SK-N-SH (cell line): Measurements from ENCODE around the gene LDHD. TPM values are rescaled to one million over a fixed set of nuclear protein-coding genes. Genes with fewer than 3 reads are reported as not detected.

Experiments
- CTCF ChIA-PET: fragments of 300-600, 350-600 bp; formaldehyde crosslinking; extraction: SDS; loops from one replicate; lab custom pipeline; 2021; lab: Yijun Ruan, JAX
- POLR2A ChIA-PET: fragments of 350-600 bp; sonication (Branson Sonifier 250); formaldehyde crosslinking; extraction: SDS; loops from one replicate; lab custom pipeline; 2020; ENCODE audit warnings: antibody characterized with exemption, inconsistent platforms; lab: Yijun Ruan, JAX
- DNase-seq: peaks from one replicate; pipeline ENCODE4 v3.0.0; 2012
- H2AFZ ChIP-seq: fragments of 200-600 bp; sonication (generic); 2 replicates; pipeline ENCODE4 v1.8.1; 2016; ENCODE audit warnings: antibody characterized with exemption, mild to moderate bottlenecking, low read depth
- H3F3A ChIP-seq: fragments of 200-600 bp; sonication (generic); replicated peaks from 2 replicates; pipeline ENCODE3; 2016; ENCODE audit warnings: antibody characterized with exemption, mild to moderate bottlenecking; ENCODE audit not compliant: insufficient read depth
- H3K27ac ChIP-seq, 2 experiments: fragments of 200-500 bp in 1 of 2; fragments of 200-600 bp in 1 of 2; sonication (Bioruptor generic) in 1 of 2; sonication (generic), shearing (Covaris generic) in 1 of 2; 2 replicates each; pipeline versions ENCODE4 v1.5.1 to v1.6.1; 2014 to 2016; ENCODE audit warnings: low read depth in 2 of 2, inconsistent platforms in 1 of 2, low read length in 1 of 2, mild to moderate bottlenecking in 1 of 2, mixed read lengths in 1 of 2
- H3K27me3 ChIP-seq: fragments of 200-600 bp; sonication (generic), shearing (Covaris generic); 2 replicates; pipeline ENCODE4 v1.6.1; 2016; ENCODE audit warnings: mixed run types; ENCODE audit not compliant: insufficient read depth
- H3K36me3 ChIP-seq, 2 experiments: fragments of 200-500 bp in 1 of 2; fragments of 200-600 bp in 1 of 2; sonication (Bioruptor generic) in 1 of 2; sonication (generic) in 1 of 2; replicated peaks in 1 of 2; 2 replicates each; pipeline versions ENCODE3 to v1.5.1; 2014 to 2016; ENCODE audit warnings: low read length in 1 of 2, mild to moderate bottlenecking in 1 of 2; ENCODE audit not compliant: insufficient read depth in 2 of 2, control insufficient read depth in 1 of 2
- H3K4me1 ChIP-seq, 2 experiments: fragments of 200-500 bp in 1 of 2; fragments of 200-600 bp in 1 of 2; sonication (Bioruptor generic) in 1 of 2; sonication (generic), shearing (Covaris generic) in 1 of 2; 2 replicates each; pipeline versions ENCODE4 v1.5.1 to v1.6.1; 2014 to 2016; ENCODE audit warnings: low read depth in 1 of 2, low read length in 1 of 2, mixed run types in 1 of 2; ENCODE audit not compliant: insufficient read depth in 2 of 2, control insufficient read depth in 1 of 2
- H3K4me2 ChIP-seq: fragments of 200-600 bp; sonication (generic), shearing (Covaris generic); 2 replicates; pipeline ENCODE4 v1.6.1; 2017; ENCODE audit warnings: mixed run types
- H3K4me3 ChIP-seq, 2 experiments: fragments of 200-500 bp in 1 of 2; fragments of 200-600 bp in 1 of 2; sonication (Bioruptor generic) in 1 of 2; sonication (generic), shearing (Covaris generic) in 1 of 2; 2 replicates each; pipeline versions ENCODE4 v1.5.1 to v1.8.1; 2014 to 2016; ENCODE audit warnings: low read depth in 2 of 2, inconsistent platforms in 1 of 2, low read length in 1 of 2, mild to moderate bottlenecking in 1 of 2, mixed read lengths in 1 of 2, moderate library complexity in 1 of 2
- H3K79me2 ChIP-seq: fragments of 200-600 bp; sonication (generic); 2 replicates; pipeline ENCODE4 v1.8.1; 2017; ENCODE audit warnings: mild to moderate bottlenecking; ENCODE audit not compliant: insufficient read depth
- H3K9ac ChIP-seq: fragments of 200-600 bp; sonication (generic); 2 replicates; pipeline ENCODE4 v1.6.1; 2017; ENCODE audit warnings: mixed run types
- H3K9me2 ChIP-seq: fragments of 200-600 bp; sonication (generic); 2 replicates; pipeline ENCODE4 v1.6.1; 2017; ENCODE audit warnings: mixed run types
- H3K9me3 ChIP-seq: fragments of 200-600 bp; sonication (generic); 2 replicates; pipeline ENCODE4 v1.6.1; 2017; ENCODE audit warnings: mixed run types, mild to moderate bottlenecking, moderate library complexity
- H4K20me1 ChIP-seq: fragments of 200-600 bp; sonication (generic); 2 replicates; pipeline ENCODE4 v1.6.1; 2017; ENCODE audit warnings: mild to moderate bottlenecking, mixed run types; ENCODE audit not compliant: insufficient read depth
- CHD2 ChIP-seq: fragments of 150-350 bp; IDR thresholded peaks from 2 replicates; pipeline ENCODE4 v1.6.1; 2018; ENCODE audit warnings: low read length; ENCODE audit not compliant: partially characterized antibody
- ELF1 ChIP-seq: IDR thresholded peaks from 2 replicates; pipeline ENCODE4 v1.4.0; 2012
- GABPA ChIP-seq: IDR thresholded peaks from 2 replicates; pipeline ENCODE4 v1.4.0; 2012; ENCODE audit warnings: low read depth, mild to moderate bottlenecking
- GATA2 ChIP-seq: sonication (generic); formaldehyde crosslinking; IDR thresholded peaks from 2 replicates; pipeline ENCODE4 v1.5.0; 2020; ENCODE audit warnings: mild to moderate bottlenecking, missing genetic modification reagents
- IRF3 ChIP-seq: fragments of 150-350 bp; IDR thresholded peaks from 2 replicates; pipeline ENCODE4 v1.6.1; 2016; ENCODE audit warnings: mild to moderate bottlenecking, low read depth, low read length
- MAX ChIP-seq: IDR thresholded peaks from 2 replicates; pipeline ENCODE4 v1.4.0; 2012; ENCODE audit warnings: low read depth
- REST ChIP-seq: IDR thresholded peaks from 2 replicates; pipeline ENCODE4 v1.6.1; 2012; ENCODE audit warnings: mild to moderate bottlenecking, low read depth, low read length, moderate library complexity
- RXRA ChIP-seq: IDR thresholded peaks from 2 replicates; pipeline ENCODE4 v1.4.0; 2012; ENCODE audit warnings: low read depth, mild to moderate bottlenecking, borderline replicate concordance
- TAF1 ChIP-seq: IDR thresholded peaks from 2 replicates; pipeline ENCODE4 v1.6.1; 2012; ENCODE audit warnings: low read depth, mild to moderate bottlenecking, low read length, moderate library complexity, borderline replicate concordance
- TEAD4 ChIP-seq: IDR thresholded peaks from 2 replicates; pipeline ENCODE4 v1.4.0; 2012; ENCODE audit warnings: mild to moderate bottlenecking, borderline replicate concordance; ENCODE audit not compliant: insufficient read depth
- ZBTB33 ChIP-seq: IDR thresholded peaks from 2 replicates; pipeline ENCODE4 v1.4.0; 2012; ENCODE audit warnings: low read depth, borderline replicate concordance
- WGBS: methylation state at CpG from one replicate; pipeline ENCODE4 v1.1.6; 2017; ENCODE audit warnings: low lambda C conversion rate; 5-methylcytosine and 5-hydroxymethylcytosine counted together
- polyA plus RNA-seq, 3 experiments: library from polyadenylated mRNA; depleted of rRNA; stranded (reverse); fragments of >200 nt; gene quantifications; 2 replicates each; pipeline ENCODE4 v1.2.3, GENCODE V29; 2012

LDHD gene
- polyA plus RNA-seq, 1 of the 3 experiments (the other 2 are of a cell fraction) = 0.53 TPM

DNA sequence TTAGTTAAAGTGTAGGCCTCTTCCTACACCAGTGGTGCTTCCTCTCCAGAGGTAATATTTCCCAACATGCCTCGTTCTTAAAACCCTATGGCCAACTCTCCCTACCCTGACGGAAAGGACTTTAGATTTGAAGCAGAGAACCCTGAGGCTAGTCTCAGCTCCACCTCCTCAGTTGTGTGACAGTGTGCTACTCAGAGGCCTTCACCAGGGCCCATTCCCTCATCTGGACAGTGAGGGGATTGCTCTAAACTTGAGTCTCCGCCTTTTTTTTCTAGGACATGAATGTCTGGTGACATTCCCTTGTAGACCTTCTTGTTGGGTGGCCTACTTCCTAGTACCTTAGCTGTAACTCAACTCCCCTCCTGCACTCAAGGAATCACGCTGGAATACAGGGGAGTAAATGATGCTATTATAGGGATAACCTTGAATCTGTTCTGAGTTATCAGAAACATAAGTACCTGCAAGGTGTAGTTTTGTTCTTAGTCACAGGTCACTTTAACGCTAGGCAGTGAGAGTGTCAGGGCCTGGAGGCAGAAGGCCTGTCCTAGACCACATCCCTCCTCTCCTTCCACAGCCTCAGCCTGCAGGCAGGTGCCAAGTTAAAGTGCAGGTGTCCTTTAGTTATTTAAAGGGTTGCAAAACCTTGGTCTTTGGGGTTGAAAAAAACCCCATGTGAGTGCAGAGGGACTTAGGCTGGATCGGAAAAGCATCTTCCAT lies 26.9 kb downstream of the LDHD start (continued):
- TF ChIP-seq REST (no peak), GABPA (no peak), ELF1 (no peak), CHD2 (no peak), TAF1 (no peak)

GRCh38 chr16:75088934-75089333 lies 27.6 kb downstream of the LDHD start:
- no peaks in the 10 kb centered on the region for H3K9me2 ChIP-seq
- H3K4me1 ChIP-seq = peaks cover 13 to 31% of the 10 kb centered on the region in 2 experiments; a peak in 3 of 4 replicates
- H3K79me2 ChIP-seq = peaks cover 61% of the 10 kb centered on the region
- TF ChIP-seq TEAD4 = no peak
- no peak for TF ChIP-seq IRF3
- no peak for TF ChIP-seq GATA2 (CRISPR knock-in tag)
- TF ChIP-seq MAX = no peak
- no peak for TF ChIP-seq RXRA
- TF ChIP-seq ZBTB33 = no peak
- no peak for TF ChIP-seq ELF1
- no peak for TF ChIP-seq REST
- peaks cover 32% of the 10 kb centered on the region for H4K20me1 ChIP-seq
- CTCF ChIA-PET = interaction anchor here (0.8 to 2.9 kb wide), 5 partner anchors 8 to 107 kb away, joined by 3 to 18 read pairs (median 4); partner anchors contain the start of gene ZNRF1
- H3F3A ChIP-seq = peaks cover 3% of the 10 kb centered on the region
- H3K36me3 ChIP-seq = peaks cover 0 to 3% of the 10 kb centered on the region in 2 experiments
- H3K4me3 ChIP-seq = no peak overlapping the region
- POLR2A ChIA-PET = interaction anchor here (1.7 kb wide), 1 partner anchor 17 kb away, joined by 4 read pairs; no protein-coding TSS in a partner anchor
- H3K27me3 ChIP-seq = no peaks in the 10 kb centered on the region
- no peak overlapping the region; a peak in 1 of 4 replicates for H3K27ac ChIP-seq
- no peak for DNase-seq
- WGBS = 85% methylated on average over 8 of the region's 8 CpGs
- no peak overlapping the region for H2AFZ ChIP-seq
- no peak overlapping the region for H3K9ac ChIP-seq
- no peaks in the 10 kb centered on the region for H3K9me3 ChIP-seq
- H3K4me2 ChIP-seq = no peak overlapping the region
